ENCODE measurements around the gene DHX15. TPM values are rescaled to one million over a fixed set of nuclear protein-coding genes. Genes with fewer than 3 reads are reported as not detected.

DHX15 gene
- total RNA-seq, 1 donor from 2014 or later = 190 TPM

DNA sequence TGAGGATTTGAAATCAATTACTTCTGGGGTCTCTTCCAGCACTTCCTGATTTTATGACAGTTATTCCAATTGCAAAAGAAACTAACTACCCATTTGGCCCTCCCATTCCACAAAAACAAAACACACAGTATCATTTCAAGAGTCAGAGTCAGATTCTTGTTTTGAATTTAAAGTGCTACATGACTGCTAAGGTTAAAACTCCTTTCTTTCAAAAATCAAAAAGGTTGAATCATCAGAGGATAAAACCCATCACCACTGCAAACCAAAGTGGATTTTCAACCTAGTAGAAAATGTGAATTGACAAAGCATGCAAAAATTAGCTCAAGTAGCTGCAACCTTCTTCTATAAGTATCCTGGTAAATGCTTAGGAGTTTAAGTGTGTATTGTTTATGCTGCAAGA is 67.4 kb downstream of the DHX15 start:
- DNase-seq (ENCODE audit: low spot score in 2 of 2, unreplicated experiment in 2 of 2) = no peak
- H3K4me1 Mint-ChIP-seq = peaks cover 12% of the 10 kb centered on the region
- H3K4me3 Mint-ChIP-seq = no peak overlapping the region
- TF ChIP-seq, protein P1, sequence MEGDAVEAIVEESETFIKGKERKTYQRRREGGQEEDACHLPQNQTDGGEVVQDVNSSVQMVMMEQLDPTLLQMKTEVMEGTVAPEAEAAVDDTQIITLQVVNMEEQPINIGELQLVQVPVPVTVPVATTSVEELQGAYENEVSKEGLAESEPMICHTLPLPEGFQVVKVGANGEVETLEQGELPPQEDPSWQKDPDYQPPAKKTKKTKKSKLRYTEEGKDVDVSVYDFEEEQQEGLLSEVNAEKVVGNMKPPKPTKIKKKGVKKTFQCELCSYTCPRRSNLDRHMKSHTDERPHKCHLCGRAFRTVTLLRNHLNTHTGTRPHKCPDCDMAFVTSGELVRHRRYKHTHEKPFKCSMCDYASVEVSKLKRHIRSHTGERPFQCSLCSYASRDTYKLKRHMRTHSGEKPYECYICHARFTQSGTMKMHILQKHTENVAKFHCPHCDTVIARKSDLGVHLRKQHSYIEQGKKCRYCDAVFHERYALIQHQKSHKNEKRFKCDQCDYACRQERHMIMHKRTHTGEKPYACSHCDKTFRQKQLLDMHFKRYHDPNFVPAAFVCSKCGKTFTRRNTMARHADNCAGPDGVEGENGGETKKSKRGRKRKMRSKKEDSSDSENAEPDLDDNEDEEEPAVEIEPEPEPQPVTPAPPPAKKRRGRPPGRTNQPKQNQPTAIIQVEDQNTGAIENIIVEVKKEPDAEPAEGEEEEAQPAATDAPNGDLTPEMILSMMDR (IDR thresholded peaks at IDR 0.05; ENCODE audit: unreplicated experiment) = no peak
- H3K36me3 Mint-ChIP-seq = peaks cover 9% of the 10 kb centered on the region
- no peak overlapping the region for H3K27ac Mint-ChIP-seq
- H3K9me3 Mint-ChIP-seq = no peaks in the 10 kb centered on the region
- no peaks in the 10 kb centered on the region for H3K27me3 Mint-ChIP-seq (ENCODE audit: low read depth)

DNA sequence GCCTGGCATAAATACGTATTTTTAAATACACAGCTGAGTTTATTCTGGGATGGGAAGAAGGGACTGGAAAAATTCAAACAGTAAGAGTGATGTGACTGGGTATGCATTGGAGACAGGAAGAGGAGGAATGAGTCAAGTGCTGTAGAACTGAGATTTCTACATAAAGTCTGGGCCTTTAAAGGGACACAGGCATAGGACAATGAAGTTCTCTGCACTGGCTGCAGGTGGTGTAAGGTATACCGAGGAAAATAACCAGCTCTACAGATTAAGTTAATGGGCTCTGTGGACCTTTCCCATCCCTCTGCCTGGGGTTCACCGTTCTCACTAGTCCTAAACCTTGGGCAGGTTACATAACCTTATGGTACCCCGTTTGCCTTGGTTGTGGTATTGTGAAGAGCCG is 68.7 kb downstream of the DHX15 start:
- Mint-ChIP-seq H3K9me3 (no peaks in the 10 kb centered on the region), H3K36me3 (peaks cover 9% of the 10 kb centered on the region), H3K4me3 (no peak overlapping the region), H3K27ac (no peak overlapping the region), H3K4me1 (peaks cover 12% of the 10 kb centered on the region), H3K27me3 (ENCODE audit: low read depth) (no peaks in the 10 kb centered on the region)
- no peak for DNase-seq (ENCODE audit: low spot score in 2 of 2, unreplicated experiment in 2 of 2)
- TF ChIP-seq, protein P1 (IDR thresholded peaks at IDR 0.05; ENCODE audit: unreplicated experiment) = no peak

DNA sequence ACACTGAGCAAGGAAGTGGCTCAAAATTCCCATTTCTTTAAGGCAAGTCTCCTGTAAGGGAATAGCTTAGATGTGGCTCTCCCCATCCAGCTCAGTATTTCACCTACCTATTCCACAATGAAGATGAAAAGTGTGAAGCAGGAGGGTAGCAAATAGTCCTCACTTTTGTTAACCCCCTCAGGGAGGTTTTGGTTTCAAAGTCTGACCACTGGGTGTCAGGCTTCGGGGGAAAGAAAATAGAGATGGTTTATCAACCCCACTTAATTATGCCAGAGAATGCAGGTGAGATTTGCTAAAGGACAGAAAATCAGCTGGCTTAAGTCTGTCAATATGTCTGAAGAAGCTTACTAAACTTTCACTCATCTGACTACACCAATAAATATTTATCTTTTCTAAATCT is 69.5 kb downstream of the DHX15 start:
- no peaks in the 10 kb centered on the region for H3K27me3 Mint-ChIP-seq (ENCODE audit: low read depth)
- no peaks in the 10 kb centered on the region for H3K9me3 Mint-ChIP-seq
- no peak overlapping the region for H3K4me3 Mint-ChIP-seq
- TF ChIP-seq, protein P1 (IDR thresholded peaks at IDR 0.05; ENCODE audit: unreplicated experiment) = no peak
- H3K4me1 Mint-ChIP-seq = peaks cover 6% of the 10 kb centered on the region
- DNase-seq (ENCODE audit: low spot score in 2 of 2, unreplicated experiment in 2 of 2) = no peak
- no peak overlapping the region for H3K27ac Mint-ChIP-seq
- peaks cover 9% of the 10 kb centered on the region for H3K36me3 Mint-ChIP-seq

DNA sequence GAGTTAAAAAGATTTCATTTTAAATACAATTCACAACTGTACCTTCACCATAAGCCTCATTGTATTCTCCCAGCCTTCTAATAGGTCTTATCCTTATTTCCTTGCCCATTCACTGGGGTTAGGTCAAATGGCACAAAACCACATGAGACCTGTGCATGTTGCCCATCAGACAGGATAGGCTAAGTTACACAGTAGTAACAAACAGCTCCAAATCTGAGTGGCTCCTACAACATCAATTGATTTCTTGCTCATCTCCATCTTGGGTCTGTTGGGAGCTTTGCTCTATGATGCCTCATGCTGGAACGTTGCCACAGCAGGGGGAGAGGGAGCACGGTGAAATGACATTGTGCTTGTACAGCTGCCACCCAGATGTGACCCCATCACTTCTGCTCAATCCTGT is 70.6 kb downstream of the DHX15 start:
- no peaks in the 10 kb centered on the region for H3K9me3 Mint-ChIP-seq
- TF ChIP-seq, protein P1 (IDR thresholded peaks at IDR 0.05; ENCODE audit: unreplicated experiment) = no peak
- no peaks in the 10 kb centered on the region for H3K4me1 Mint-ChIP-seq
- H3K27me3 Mint-ChIP-seq (ENCODE audit: low read depth) = no peaks in the 10 kb centered on the region
- H3K4me3 Mint-ChIP-seq = no peak overlapping the region
- no peak for DNase-seq (ENCODE audit: low spot score in 2 of 2, unreplicated experiment in 2 of 2)
- H3K36me3 Mint-ChIP-seq = peaks cover 14% of the 10 kb centered on the region
- no peak overlapping the region for H3K27ac Mint-ChIP-seq

DNA sequence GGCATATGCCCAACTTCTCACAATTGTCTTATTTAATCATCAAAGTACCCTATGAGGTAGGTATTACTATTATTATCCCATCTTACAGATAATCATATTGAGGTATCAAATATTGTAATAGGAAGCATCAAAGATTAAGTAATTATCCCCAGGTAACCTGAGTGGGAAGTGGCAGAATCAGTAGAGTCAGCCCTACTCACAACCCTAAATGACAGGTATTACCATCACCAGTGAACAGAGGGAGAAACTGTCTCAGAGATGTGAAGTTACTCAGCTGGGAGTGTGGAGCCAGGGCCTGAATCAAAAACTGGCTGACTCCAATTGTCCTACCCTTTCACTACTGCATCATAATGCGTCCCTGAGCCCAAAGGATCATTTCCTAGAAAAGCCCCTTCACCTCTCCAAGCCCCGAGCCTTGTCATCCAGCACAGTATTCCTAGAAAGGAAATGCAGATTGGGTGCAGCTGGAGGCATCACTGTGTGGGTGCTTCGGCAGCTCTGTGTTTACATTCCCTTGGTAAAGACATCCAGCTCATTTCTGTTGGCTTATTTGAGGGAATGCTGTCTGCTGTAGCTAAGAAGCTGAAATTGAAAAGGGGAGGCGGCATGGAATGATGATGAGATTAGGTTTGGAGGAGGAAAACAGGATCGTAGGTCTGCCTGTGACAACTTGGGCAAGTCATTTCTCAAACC is 72.8 kb downstream of the DHX15 start:
- no peaks in the 10 kb centered on the region for H3K9me3 Mint-ChIP-seq
- H3K4me3 Mint-ChIP-seq = no peak overlapping the region
- peaks cover 10% of the 10 kb centered on the region for H3K36me3 Mint-ChIP-seq
- no peak for DNase-seq (ENCODE audit: low spot score in 2 of 2, unreplicated experiment in 2 of 2)
- TF ChIP-seq, protein P1 (IDR thresholded peaks at IDR 0.05; ENCODE audit: unreplicated experiment) = no peak
- peaks cover 9% of the 10 kb centered on the region for H3K27me3 Mint-ChIP-seq (ENCODE audit: low read depth)
- H3K27ac Mint-ChIP-seq = no peak overlapping the region
- H3K4me1 Mint-ChIP-seq = no peaks in the 10 kb centered on the region
